Esophagus squamous epithelium (tissue), 5 donors: ENCODE results near the gene CFAP52. TPM values are rescaled to one million over a fixed set of nuclear protein-coding genes. Genes with fewer than 3 reads are reported as not detected.

Source experiments
- DNase-seq: peaks from one replicate; lab custom pipeline; 2025; lab: John Stamatoyannopoulos, UW
- H3K27ac ChIP-seq, 4 donors: fragments of 200-600 bp; sonication (generic); one replicate each; pipeline ENCODE4 v1.5.1; 2016 to 2019; ENCODE audit warnings: mild to moderate bottlenecking in 1 of 4
- H3K27me3 ChIP-seq, 4 donors: fragments of 200-600 bp; sonication (generic); 1 replicate in 3 of 4; 2 replicates in 1 of 4; pipeline versions ENCODE4 v1.5.1 to v1.6.0; 2017 to 2021; ENCODE audit warnings: antibody characterized with exemption in 1 of 4
- H3K36me3 ChIP-seq, 3 donors: fragments of 200-600 bp; sonication (generic); one replicate each; pipeline ENCODE4 v1.5.1; 2016 to 2019
- H3K4me1 ChIP-seq, 3 donors: fragments of 200-600 bp; sonication (generic); one replicate each; pipeline ENCODE4 v1.5.1; 2017 to 2019
- H3K4me3 ChIP-seq, 4 donors: fragments of 200-600 bp; sonication (generic); 1 replicate in 3 of 4; 2 replicates in 1 of 4; pipeline ENCODE4 v1.5.1; 2016 to 2019; ENCODE audit warnings: mild to moderate bottlenecking in 2 of 4, moderate library complexity in 1 of 4
- H3K9me3 ChIP-seq, 3 donors: fragments of 200-600 bp; sonication (generic); one replicate each; pipeline ENCODE4 v1.5.1; 2016 to 2019
- CTCF ChIP-seq, 6 experiments: fragments of 450-650 bp in 4 of 6; fragments of 200-600 bp in 2 of 6; sonication (generic) in 2 of 6; IDR thresholded peaks; one replicate each; pipeline ENCODE4 v1.5.1; 2016 to 2019; ENCODE audit warnings: antibody characterized with exemption in 6 of 6, mild to moderate bottlenecking in 4 of 6, moderate library complexity in 4 of 6
- POLR2A ChIP-seq, 4 donors: fragments of 450-650 bp; IDR thresholded peaks; one replicate each; pipeline ENCODE4 v1.6.1; 2017; ENCODE audit warnings: antibody characterized with exemption in 4 of 4, mild to moderate bottlenecking in 4 of 4, moderate library complexity in 3 of 4
- WGBS, 2 donors: methylation state at CpG; one replicate each; pipeline ENCODE4 v1.1.5; 2018; 5-methylcytosine and 5-hydroxymethylcytosine counted together
- intact Hi-C: fragments of 100-400 bp; cut with DNase I; formaldehyde crosslinking; loops from one replicate; pipeline ENCODE4 v1.15.0; 2022
- total RNA-seq, 4 donors: library from RNA; depleted of rRNA; stranded (reverse); fragments of >200 nt; gene quantifications; one replicate each; pipeline ENCODE4 v1.1.0, GENCODE V29; 2016
- donor health status: DM: yes; HTN: yes; CAD: no.

The CFAP52 gene
- total RNA-seq, 4 donors from 2014 or later = not detected

GRCh38 chr17:9568004-9568403, 8.4 kb upstream of the CFAP52 start:
- TF ChIP-seq CTCF (IDR thresholded peaks at IDR 0.05) (no peak), POLR2A (IDR thresholded peaks at IDR 0.05) (no peak)
- intact Hi-C loops = no loop called here
- Histone ChIP-seq H3K4me1 (no peaks in the 10 kb centered on the region), H3K4me3 (no peak overlapping the region), H3K27ac (no peak overlapping the region), H3K9me3 (no peaks in the 10 kb centered on the region), H3K36me3 (peaks cover 0 to 40% (median 10%) of the 10 kb centered on the region in 3 donors), H3K27me3 (no peaks in the 10 kb centered on the region)
- no peak for DNase-seq

GRCh38 chr17:9568957-9569588, 7.4 kb upstream of the CFAP52 start:
- H3K4me1 ChIP-seq = peaks cover 0 to 8% (median 4%) of the 10 kb centered on the region in 3 donors
- WGBS, 2 donors = 84 to 89% methylated on average over 10 to 11 of the region's 11 CpGs
- no peaks in the 10 kb centered on the region for H3K9me3 ChIP-seq
- no peak for TF ChIP-seq POLR2A (IDR thresholded peaks at IDR 0.05)
- no peak for TF ChIP-seq CTCF (IDR thresholded peaks at IDR 0.05)
- H3K4me3 ChIP-seq = no peak overlapping the region
- no peaks in the 10 kb centered on the region for H3K27me3 ChIP-seq
- intact Hi-C loops = no loop called here
- no peak for DNase-seq
- peaks cover 0 to 40% (median 10%) of the 10 kb centered on the region in 3 donors for H3K36me3 ChIP-seq
- H3K27ac ChIP-seq = no peak overlapping the region

- intact Hi-C loops = no loop called here
- Histone ChIP-seq H3K27me3 (no peaks in the 10 kb centered on the region), H3K36me3 (peaks cover 0 to 39% (median 10%) of the 10 kb centered on the region in 3 donors), H3K4me1 (peaks cover 0 to 26% (median 10%) of the 10 kb centered on the region in 3 donors), H3K9me3 (no peaks in the 10 kb centered on the region), H3K27ac (no peak overlapping the region), H3K4me3 (no peak overlapping the region)
- WGBS, 2 donors = 81 to 97% methylated on average over 7 to 8 of the region's 10 CpGs
- no peak for DNase-seq
- no peak for TF ChIP-seq POLR2A (IDR thresholded peaks at IDR 0.05)
- no peak for TF ChIP-seq CTCF (IDR thresholded peaks at IDR 0.05)
These were observed 5.2 kb upstream of the CFAP52 start for GRCh38 chr17:9571201-9571600.

GRCh38 chr17:9575381-9576101, 901 bp upstream of the CFAP52 start, which contains the start of gene STX8:
TSS of gene STX8 (minus strand) at chr17:9575820. CDS start at chr17:9575808, 12 bp downstream.
- TF ChIP-seq POLR2A (IDR thresholded peaks at IDR 0.05) (no peak), CTCF (IDR thresholded peaks at IDR 0.05) (peak in 1 of 6 experiments; percentile 27)
- 2 to 5% methylated on average over 6 to 14 of the region's 42 CpGs for WGBS, 2 donors

GRCh38 chr17:9577373-9577709, 899 bp downstream of the CFAP52 start:
- intact Hi-C loops = no loop called here
- H3K36me3 ChIP-seq = no peaks in the 10 kb centered on the region
- peaks cover 7 to 38% (median 17%) of the 10 kb centered on the region in 3 donors for H3K4me1 ChIP-seq
- no peak for TF ChIP-seq POLR2A (IDR thresholded peaks at IDR 0.05)
- no peak for TF ChIP-seq CTCF (IDR thresholded peaks at IDR 0.05)
- WGBS, 2 donors = 15 to 25% methylated on average over 4 of the region's 4 CpGs
- H3K27ac ChIP-seq = no peak overlapping the region
- no peaks in the 10 kb centered on the region for H3K27me3 ChIP-seq
- peak overlapping the region in 1 of 4 donors; percentile 85 for H3K4me3 ChIP-seq
- DNase-seq = no peak
- no peaks in the 10 kb centered on the region for H3K9me3 ChIP-seq

More at GRCh38 chr17:9575381-9576101, 901 bp upstream of the CFAP52 start, which contains the start of gene STX8:
- no peaks in the 10 kb centered on the region for H3K36me3 ChIP-seq
- H3K27ac ChIP-seq = peak within 1 kb of the TSS; percentile 60 to 73 (median 66)
- peaks cover 7 to 38% (median 17%) of the 10 kb centered on the region in 3 donors for H3K4me1 ChIP-seq
- intact Hi-C loops = no loop called here
- no peaks in the 10 kb centered on the region for H3K27me3 ChIP-seq
- DNase-seq = peak; percentile 52
- H3K4me3 ChIP-seq = peak within 1 kb of the TSS; percentile 68 to 85 (median 77)
- no peaks in the 10 kb centered on the region for H3K9me3 ChIP-seq
